ENCODE data around the gene JAKMIP3. TPM values are rescaled to one million over a fixed set of nuclear protein-coding genes. Genes with fewer than 3 reads are reported as not detected.

The JAKMIP3 gene
- total RNA-seq, 1 experiment from 2014 or later: 0.17 TPM

GRCh38 chr10:132109341-132110110 lies 43.8 kb downstream of the JAKMIP3 start:
- intact Hi-C loops (cut with micrococcal nuclease): no loop called here
- RAD21 ChIA-PET (ENCODE audit: low non-redundant PET in 1 of 2, low total read pairs in 2 of 2, uncharacterized antibody in 2 of 2, unreplicated experiment in 2 of 2): no interaction called here
- Histone ChIP-seq H2AFZ (ENCODE audit: low read depth, low read length, poor library complexity, severe bottlenecking) (no peak overlapping the region), H3K9me2 (ENCODE audit: insufficient read depth) (no peaks in the 10 kb centered on the region), H3K4me3 (replicated peaks in 1 of 2; ENCODE audit: low read depth in 1 of 2, low read length in 2 of 2) (no peak overlapping the region), H3K9me3 (ENCODE audit: control insufficient read depth in 1 of 2, insufficient read depth in 1 of 2, low read depth in 1 of 2, low read length in 2 of 2) (no peaks in the 10 kb centered on the region), H3K79me2 (ENCODE audit: insufficient read depth, low read length) (no peaks in the 10 kb centered on the region), H3K9ac (ENCODE audit: low read length) (no peak overlapping the region), H3K27me3 (ENCODE audit: insufficient read depth, low read length) (no peaks in the 10 kb centered on the region), H3K27ac (ENCODE audit: low read depth, low read length) (no peak overlapping the region), H3K36me3 (ENCODE audit: control insufficient read depth in 1 of 2, insufficient read depth in 2 of 2, low read length in 2 of 2) (no peaks in the 10 kb centered on the region), H4K20me1 (ENCODE audit: insufficient read depth) (no peaks in the 10 kb centered on the region), H3K4me2 (ENCODE audit: low read length) (no peak overlapping the region), H3K4me1 (ENCODE audit: control insufficient read depth in 1 of 2, insufficient read depth in 2 of 2, low read length in 2 of 2) (no peaks in the 10 kb centered on the region)
- CTCF ChIA-PET: no interaction called here
- DNase-seq (ENCODE audit: low read depth, low spot score) (no peak), ATAC-seq (no peak)
- BruUV-seq (replicated peaks): no TSS peak
- POLR2A ChIA-PET: no interaction called here
- TF ChIP-seq MAX (IDR thresholded peaks at IDR 0.05) (no peak), ZFX (IDR thresholded peaks at IDR 0.05) (no peak)

GRCh38 chr10:132110111-132110521 lies 44.4 kb downstream of the JAKMIP3 start:
- no peak overlapping the region for H3K4me2 ChIP-seq (ENCODE audit: low read length)
- ChIA-PET RAD21 (ENCODE audit: low non-redundant PET in 1 of 2, low total read pairs in 2 of 2, uncharacterized antibody in 2 of 2, unreplicated experiment in 2 of 2) (no interaction called here), CTCF (no interaction called here), POLR2A (no interaction called here)
- H3K36me3 ChIP-seq (ENCODE audit: control insufficient read depth in 1 of 2, insufficient read depth in 2 of 2, low read length in 2 of 2): no peaks in the 10 kb centered on the region
- intact Hi-C loops (cut with micrococcal nuclease): no loop called here
- no peak overlapping the region for H2AFZ ChIP-seq (ENCODE audit: low read depth, low read length, poor library complexity, severe bottlenecking)
- H3K9me2 ChIP-seq (ENCODE audit: insufficient read depth): no peaks in the 10 kb centered on the region
- H4K20me1 ChIP-seq (ENCODE audit: insufficient read depth): no peaks in the 10 kb centered on the region
- TF ChIP-seq JUND (IDR thresholded peaks at IDR 0.05) (no peak), EZH2 (IDR thresholded peaks at IDR 0.05) (no peak), SP1 (IDR thresholded peaks at IDR 0.05; ENCODE audit: low read depth) (no peak), TCF7L2 (IDR thresholded peaks at IDR 0.05; ENCODE audit: borderline replicate concordance, extremely low read depth, insufficient read depth, insufficient read length) (no peak), POLR2A (IDR thresholded peaks at IDR 0.05; ENCODE audit: borderline replicate concordance, extremely low read depth, insufficient read depth, insufficient read length) (no peak), EZH2phosphoT487 (IDR thresholded peaks at IDR 0.05; ENCODE audit: borderline replicate concordance) (no peak), REST (IDR thresholded peaks at IDR 0.05; ENCODE audit: low read depth) (no peak), RAD21 (IDR thresholded peaks at IDR 0.05; ENCODE audit: low read depth) (no peak), FOSL1 (IDR thresholded peaks at IDR 0.05; ENCODE audit: low read depth) (no peak), MAX (IDR thresholded peaks at IDR 0.05) (no peak), ZNF274 (IDR thresholded peaks at IDR 0.05; ENCODE audit: low read depth, low read length) (no peak)
- TF ChIP-seq, protein P1, sequence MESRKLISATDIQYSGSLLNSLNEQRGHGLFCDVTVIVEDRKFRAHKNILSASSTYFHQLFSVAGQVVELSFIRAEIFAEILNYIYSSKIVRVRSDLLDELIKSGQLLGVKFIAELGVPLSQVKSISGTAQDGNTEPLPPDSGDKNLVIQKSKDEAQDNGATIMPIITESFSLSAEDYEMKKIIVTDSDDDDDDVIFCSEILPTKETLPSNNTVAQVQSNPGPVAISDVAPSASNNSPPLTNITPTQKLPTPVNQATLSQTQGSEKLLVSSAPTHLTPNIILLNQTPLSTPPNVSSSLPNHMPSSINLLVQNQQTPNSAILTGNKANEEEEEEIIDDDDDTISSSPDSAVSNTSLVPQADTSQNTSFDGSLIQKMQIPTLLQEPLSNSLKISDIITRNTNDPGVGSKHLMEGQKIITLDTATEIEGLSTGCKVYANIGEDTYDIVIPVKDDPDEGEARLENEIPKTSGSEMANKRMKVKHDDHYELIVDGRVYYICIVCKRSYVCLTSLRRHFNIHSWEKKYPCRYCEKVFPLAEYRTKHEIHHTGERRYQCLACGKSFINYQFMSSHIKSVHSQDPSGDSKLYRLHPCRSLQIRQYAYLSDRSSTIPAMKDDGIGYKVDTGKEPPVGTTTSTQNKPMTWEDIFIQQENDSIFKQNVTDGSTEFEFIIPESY (IDR thresholded peaks at IDR 0.05; ENCODE audit: extremely low read depth, insufficient replicate concordance, low read length): no peak
- no peaks in the 10 kb centered on the region for H3K79me2 ChIP-seq (ENCODE audit: insufficient read depth, low read length)
- H3K4me3 ChIP-seq (replicated peaks in 1 of 2; ENCODE audit: low read depth in 1 of 2, low read length in 2 of 2): no peak overlapping the region
- no TSS peak for BruUV-seq (replicated peaks)
- no peaks in the 10 kb centered on the region for H3K27me3 ChIP-seq (ENCODE audit: insufficient read depth, low read length)
- H3K9me3 ChIP-seq (ENCODE audit: control insufficient read depth in 1 of 2, insufficient read depth in 1 of 2, low read depth in 1 of 2, low read length in 2 of 2): no peaks in the 10 kb centered on the region
- ATAC-seq: no peak
- no peaks in the 10 kb centered on the region for H3K4me1 ChIP-seq (ENCODE audit: control insufficient read depth in 1 of 2, insufficient read depth in 2 of 2, low read length in 2 of 2)
- H3K9ac ChIP-seq (ENCODE audit: low read length): no peak overlapping the region
- no peak overlapping the region for H3K27ac ChIP-seq (ENCODE audit: low read depth, low read length)
- DNase-seq (ENCODE audit: low read depth, low spot score): no peak
